Measurements from ENCODE around the gene FUS. TPM values are rescaled to one million over a fixed set of nuclear protein-coding genes. Genes with fewer than 3 reads are reported as not detected.

Gene FUS
- total RNA-seq = 10 to 100 TPM; 24.0 to 45.1 (median 34.2) TPM

DNA sequence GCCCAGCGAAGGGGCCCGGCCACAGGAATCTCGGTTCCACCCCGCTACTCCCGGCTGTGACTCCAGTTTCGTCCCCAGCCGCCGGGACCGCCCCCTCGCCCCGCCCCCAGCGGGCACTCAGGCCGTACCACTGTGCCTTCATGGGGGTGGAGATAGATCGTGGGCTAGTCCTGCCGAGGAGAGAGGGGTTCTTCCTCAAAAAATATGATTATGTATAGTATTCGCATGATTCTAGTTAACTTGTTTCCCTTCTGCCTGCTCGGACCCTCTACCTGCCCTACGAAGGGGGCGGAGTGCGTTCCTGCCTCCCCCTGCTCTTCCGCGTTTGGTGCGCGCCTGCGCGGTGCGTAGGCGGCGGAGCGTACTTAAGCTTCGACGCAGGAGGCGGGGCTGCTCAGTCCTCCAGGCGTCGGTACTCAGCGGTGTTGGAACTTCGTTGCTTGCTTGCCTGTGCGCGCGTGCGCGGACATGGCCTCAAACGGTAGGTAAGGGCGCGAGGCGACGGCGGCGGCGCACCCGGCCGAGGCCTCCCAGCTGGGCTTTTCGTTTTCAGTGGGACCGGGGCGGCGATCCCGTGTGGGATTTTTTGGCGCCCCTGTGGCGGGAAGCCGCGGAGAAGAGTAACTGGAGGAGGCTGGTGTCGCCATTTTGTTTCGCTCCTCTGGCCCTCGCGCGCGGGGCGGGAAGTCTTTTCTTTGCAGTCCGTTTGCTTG lies at the start of gene FUS:
Gene FUS, plus strand, starts transcription at position 393 of the 713 bp plus-strand sequence. Its CDS starts 76 bp downstream, at position 469.
- intact Hi-C loops (cut with DNase I) = loop anchor here (5.0 kb wide), 1 partner anchor 262 kb away; the partner anchor contains the start of gene ZNF843
- 0% methylated on average over 3 of the region's 69 CpGs for WGBS

DNA sequence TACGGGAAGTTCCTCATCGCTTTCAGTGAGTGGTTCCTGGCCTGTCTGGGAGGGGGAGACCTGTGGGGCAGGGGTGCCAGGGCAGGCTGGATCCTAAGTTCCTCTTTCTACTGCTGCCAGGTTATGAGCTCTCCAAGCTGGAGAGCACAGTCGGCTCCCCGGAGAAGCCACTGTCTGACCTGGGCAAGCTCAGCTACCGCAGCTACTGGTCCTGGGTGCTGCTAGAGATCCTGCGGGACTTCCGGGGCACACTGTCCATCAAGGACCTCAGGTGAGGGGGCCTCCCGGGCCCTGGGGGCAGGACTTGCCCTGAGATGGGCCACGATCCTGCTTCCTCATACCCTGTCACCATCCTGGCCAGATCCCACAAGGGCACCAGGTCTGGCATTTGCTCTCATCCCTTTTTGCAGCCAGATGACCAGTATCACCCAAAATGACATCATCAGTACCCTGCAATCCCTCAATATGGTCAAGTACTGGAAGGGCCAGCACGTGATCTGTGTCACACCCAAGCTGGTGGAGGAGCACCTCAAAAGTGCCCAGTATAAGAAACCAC lies 49.5 kb upstream of the FUS start:
- no peak overlapping the region for H3K4me3 ChIP-seq

More for the DNA sequence above, at the start of gene FUS:
- H3K4me1 ChIP-seq = peaks cover 29 to 48% (median 42%) of the 10 kb centered on the region in 4 donors
- TF ChIP-seq EP300 (IDR thresholded peaks at IDR 0.05) (no peak), POLR2AphosphoS5 (IDR thresholded peaks at IDR 0.05) (peak; percentile 99 to 100), POLR2A (IDR thresholded peaks at IDR 0.05; ENCODE audit: low read depth) (peak; percentile 99)
- peak within 1 kb of the TSS; percentile 80 to 99 (median 88) for H3K4me3 ChIP-seq
- no peaks in the 10 kb centered on the region for H3K9me3 ChIP-seq
- H3K36me3 ChIP-seq = peaks cover 12 to 27% (median 25%) of the 10 kb centered on the region in 4 donors
- DNase-seq (ENCODE audit: extremely low spot score) = peak; percentile 98
- peak within 1 kb of the TSS; percentile 95 to 99 (median 96) for H3K27ac ChIP-seq (replicated peaks in 1 of 4)
- H3K27me3 ChIP-seq = no peaks in the 10 kb centered on the region

DNA sequence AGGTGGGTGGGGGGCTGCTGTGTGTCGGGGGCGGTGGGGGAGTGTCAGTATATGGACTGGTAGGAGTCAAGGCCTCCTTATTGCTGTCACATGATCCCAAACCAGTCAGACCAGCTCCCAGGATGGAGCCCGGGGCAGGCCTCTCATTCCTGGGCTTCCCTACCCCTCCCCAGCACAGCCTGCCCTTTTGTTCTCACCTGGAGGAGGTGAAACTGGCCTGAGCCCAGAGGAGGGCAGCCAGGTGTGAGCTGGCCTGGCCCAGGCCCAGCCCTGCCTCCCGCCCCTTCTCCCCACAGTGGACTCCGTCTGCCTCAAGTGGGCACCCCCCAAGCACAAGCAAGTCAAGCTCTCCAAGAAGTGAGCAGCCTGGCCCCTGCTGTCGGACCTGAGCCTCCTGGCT lies 49.0 kb upstream of the FUS start:
- WGBS = 73% methylated on average over 2 of the region's 6 CpGs
- H3K36me3 ChIP-seq = peaks cover 47 to 75% (median 70%) of the 10 kb centered on the region in 4 donors

More for the DNA sequence above, 49.5 kb upstream of the FUS start:
- peaks cover 47 to 78% (median 74%) of the 10 kb centered on the region in 4 donors for H3K36me3 ChIP-seq
- TF ChIP-seq POLR2A (IDR thresholded peaks at IDR 0.05; ENCODE audit: low read depth) (no peak), EP300 (IDR thresholded peaks at IDR 0.05) (no peak), POLR2AphosphoS5 (IDR thresholded peaks at IDR 0.05) (no peak)
- TF ChIP-seq, protein P1, sequence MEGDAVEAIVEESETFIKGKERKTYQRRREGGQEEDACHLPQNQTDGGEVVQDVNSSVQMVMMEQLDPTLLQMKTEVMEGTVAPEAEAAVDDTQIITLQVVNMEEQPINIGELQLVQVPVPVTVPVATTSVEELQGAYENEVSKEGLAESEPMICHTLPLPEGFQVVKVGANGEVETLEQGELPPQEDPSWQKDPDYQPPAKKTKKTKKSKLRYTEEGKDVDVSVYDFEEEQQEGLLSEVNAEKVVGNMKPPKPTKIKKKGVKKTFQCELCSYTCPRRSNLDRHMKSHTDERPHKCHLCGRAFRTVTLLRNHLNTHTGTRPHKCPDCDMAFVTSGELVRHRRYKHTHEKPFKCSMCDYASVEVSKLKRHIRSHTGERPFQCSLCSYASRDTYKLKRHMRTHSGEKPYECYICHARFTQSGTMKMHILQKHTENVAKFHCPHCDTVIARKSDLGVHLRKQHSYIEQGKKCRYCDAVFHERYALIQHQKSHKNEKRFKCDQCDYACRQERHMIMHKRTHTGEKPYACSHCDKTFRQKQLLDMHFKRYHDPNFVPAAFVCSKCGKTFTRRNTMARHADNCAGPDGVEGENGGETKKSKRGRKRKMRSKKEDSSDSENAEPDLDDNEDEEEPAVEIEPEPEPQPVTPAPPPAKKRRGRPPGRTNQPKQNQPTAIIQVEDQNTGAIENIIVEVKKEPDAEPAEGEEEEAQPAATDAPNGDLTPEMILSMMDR (IDR thresholded peaks at IDR 0.05) = no peak
- WGBS = 82% methylated on average over 2 of the region's 10 CpGs
- no peaks in the 10 kb centered on the region for H3K9me3 ChIP-seq
- no peak for DNase-seq (ENCODE audit: extremely low spot score)
- H3K27me3 ChIP-seq = peaks cover 0 to 10% (median 0%) of the 10 kb centered on the region in 4 donors
- H3K4me1 ChIP-seq = peaks cover 10 to 27% (median 22%) of the 10 kb centered on the region in 4 donors
- peak overlapping the region in 3 of 4 donors; percentile 47 to 71 (median 63) for H3K27ac ChIP-seq (replicated peaks in 1 of 4)
- intact Hi-C loops (cut with DNase I) = no loop called here

DNA sequence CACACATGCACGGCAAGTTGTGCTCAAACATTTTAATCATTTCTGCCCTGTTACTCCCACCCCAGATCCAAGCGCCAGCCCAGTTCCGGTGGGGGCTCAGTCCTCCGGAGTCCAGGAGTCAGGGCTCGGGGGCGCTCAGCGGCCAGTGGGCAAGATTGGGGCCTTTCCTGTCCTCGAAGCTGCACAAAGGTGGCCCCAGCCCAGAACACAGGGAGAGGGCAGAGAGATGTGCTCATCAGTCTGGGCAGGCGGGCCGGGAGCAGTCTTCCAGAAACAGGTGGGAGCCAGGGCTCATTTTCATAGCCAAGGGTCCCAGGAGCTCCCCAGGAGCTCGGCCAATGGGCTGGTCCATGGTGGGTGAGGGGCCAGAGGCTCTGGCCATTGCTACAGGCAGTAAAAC lies 48.5 kb upstream of the FUS start:
- no peaks in the 10 kb centered on the region for H3K9me3 ChIP-seq
- no peak overlapping the region for H3K27ac ChIP-seq (replicated peaks in 1 of 4)
- intact Hi-C loops (cut with DNase I) = no loop called here
- 90% methylated on average over 8 of the region's 11 CpGs for WGBS
- H3K36me3 ChIP-seq = peaks cover 47 to 70% (median 66%) of the 10 kb centered on the region in 4 donors
- TF ChIP-seq POLR2AphosphoS5 (IDR thresholded peaks at IDR 0.05) (no peak), EP300 (IDR thresholded peaks at IDR 0.05) (no peak), POLR2A (IDR thresholded peaks at IDR 0.05; ENCODE audit: low read depth) (no peak)
- TF ChIP-seq, protein P1 (IDR thresholded peaks at IDR 0.05) = no peak
- peaks cover 11 to 27% (median 22%) of the 10 kb centered on the region in 4 donors for H3K4me1 ChIP-seq
- H3K27me3 ChIP-seq = peaks cover 0 to 21% (median 1%) of the 10 kb centered on the region in 4 donors
- H3K4me3 ChIP-seq = no peak overlapping the region
- DNase-seq (ENCODE audit: extremely low spot score) = no peak

More for the DNA sequence above, 49.0 kb upstream of the FUS start:
- intact Hi-C loops (cut with DNase I) = no loop called here
- no peaks in the 10 kb centered on the region for H3K9me3 ChIP-seq
- H3K4me3 ChIP-seq = no peak overlapping the region
- no peak overlapping the region for H3K27ac ChIP-seq (replicated peaks in 1 of 4)
- peaks cover 11 to 27% (median 22%) of the 10 kb centered on the region in 4 donors for H3K4me1 ChIP-seq
- H3K27me3 ChIP-seq = peaks cover 0 to 15% (median 1%) of the 10 kb centered on the region in 4 donors
- DNase-seq (ENCODE audit: extremely low spot score) = no peak
- TF ChIP-seq EP300 (IDR thresholded peaks at IDR 0.05) = no peak
- TF ChIP-seq POLR2A (IDR thresholded peaks at IDR 0.05; ENCODE audit: low read depth) = no peak
- TF ChIP-seq POLR2AphosphoS5 (IDR thresholded peaks at IDR 0.05) = no peak
- TF ChIP-seq, protein P1 (IDR thresholded peaks at IDR 0.05) = no peak

DNA sequence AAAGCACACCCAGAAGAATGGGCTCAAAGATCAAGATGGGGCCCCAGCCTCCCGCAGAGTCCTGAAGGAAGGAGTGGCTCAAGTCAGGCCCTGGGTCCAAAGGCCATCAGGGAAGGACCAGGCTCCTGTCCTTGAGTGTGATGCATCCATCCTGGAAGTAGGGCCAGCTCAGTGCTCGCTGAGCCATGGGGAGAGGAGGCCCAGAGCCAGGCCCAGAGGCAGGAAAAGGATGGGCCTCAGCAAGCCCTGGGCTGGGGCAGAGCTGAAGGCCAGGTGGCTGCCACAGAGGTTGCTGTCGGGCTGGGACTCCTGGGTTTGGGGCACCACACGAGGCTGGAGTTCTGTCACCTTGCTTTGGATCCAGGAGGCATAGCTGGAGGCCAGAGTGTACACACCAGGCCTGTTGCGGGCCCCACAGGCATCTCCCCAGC lies 48.1 kb upstream of the FUS start:
- DNase-seq (ENCODE audit: extremely low spot score) = no peak
- Histone ChIP-seq H3K27me3 (peaks cover 0 to 25% (median 1%) of the 10 kb centered on the region in 4 donors), H3K4me1 (peaks cover 11 to 27% (median 22%) of the 10 kb centered on the region in 4 donors), H3K27ac (replicated peaks in 1 of 4) (no peak overlapping the region), H3K36me3 (peaks cover 47 to 66% (median 62%) of the 10 kb centered on the region in 4 donors), H3K9me3 (no peaks in the 10 kb centered on the region), H3K4me3 (no peak overlapping the region)
- 100% methylated on average over 1 of the region's 5 CpGs for WGBS
- intact Hi-C loops (cut with DNase I) = no loop called here
- TF ChIP-seq POLR2AphosphoS5 (IDR thresholded peaks at IDR 0.05) = no peak
- TF ChIP-seq, protein P1 (IDR thresholded peaks at IDR 0.05) = no peak
- no peak for TF ChIP-seq POLR2A (IDR thresholded peaks at IDR 0.05; ENCODE audit: low read depth)
- no peak for TF ChIP-seq EP300 (IDR thresholded peaks at IDR 0.05)
